Pancreas (tissue), 10 donors: ENCODE results near the gene C1GALT1. TPM values are rescaled to one million over a fixed set of nuclear protein-coding genes. Genes with fewer than 3 reads are reported as not detected.
"Not testable (repeated sequence)": the region's sequence is repeated elsewhere in the genome, so short reads cannot be mapped to it uniquely, and the experiment has no call there.

ENCODE experiments used
- ATAC-seq, 4 donors: fragments of 200-7000 bp; cut with Tn5 transposase; one replicate each; pipeline versions ENCODE4 v1.8.0 to v1.9.1; 2020; ENCODE audit warnings: mild to moderate bottlenecking in 4 of 4, moderate library complexity in 4 of 4
- DNase-seq, 6 donors: peaks; one replicate each; pipeline ENCODE4 v3.0.0-alpha.2; 2020
- FAIRE-seq: peaks from 2 replicates; lab custom pipeline; 2012; peaks lifted over from hg19 to GRCh38; lab: Jason Lieb, UNC
- H3K27ac ChIP-seq, 4 donors: fragments of 200-600 bp; sonication (generic); 1 replicate in 3 of 4; 2 replicates in 1 of 4; pipeline versions ENCODE4 v1.5.0 to v1.8.0; 2020
- H3K27me3 ChIP-seq, 4 donors: fragments of 200-600 bp; one replicate each; pipeline ENCODE4 v1.8.0; 2021
- H3K36me3 ChIP-seq, 3 donors: fragments of 200-600 bp; sonication (generic) in 1 of 3; one replicate each; pipeline versions ENCODE4 v1.5.0 to v1.8.0; 2020 to 2021
- H3K4me1 ChIP-seq, 3 donors: fragments of 200-600 bp; one replicate each; pipeline ENCODE4 v1.8.0; 2021
- H3K4me3 ChIP-seq, 4 donors: fragments of 200-600 bp; sonication (generic) in 2 of 4; one replicate each; pipeline versions ENCODE4 v1.5.0 to v1.8.0; 2020 to 2021
- H3K9me3 ChIP-seq, 4 donors: fragments of 200-600 bp; one replicate each; pipeline ENCODE4 v1.8.0; 2021
- CTCF ChIP-seq, 4 donors: fragments of 200-600 bp; sonication (generic) in 3 of 4; IDR thresholded peaks; one replicate each; pipeline versions ENCODE4 v1.5.0 to v1.8.0; 2021; ENCODE audit warnings: antibody characterized with exemption in 4 of 4
- WGBS, 2 donors: extraction: QIAGEN DNeasy Blood & Tissue Kit; methylation state at CpG; one replicate each; pipeline ENCODE4 v1.1.7; 2013; 5-methylcytosine and 5-hydroxymethylcytosine counted together
- intact Hi-C, 3 donors: fragments of 100-400 bp; cut with DNase I; formaldehyde crosslinking; loops; one replicate each; pipeline versions ENCODE4 v1.11.1 to v1.14.2; 2022
- polyA plus RNA-seq, 2 donors: library from polyadenylated mRNA; stranded (reverse); fragments of 200-250 nt; gene quantifications; one replicate each; pipeline ENCODE4 v1.2.3, GENCODE V29; 2013
- total RNA-seq, 6 donors: library from RNA; stranded (reverse); fragmentation: NEBNext Ultra II Directional in 4 of 6; extraction: Animal tissue kit (Norgen Biotek cat#: 25700) in 4 of 6; gene quantifications; one replicate each; pipeline versions ENCODE4 v1.2.1 to v1.2.4, GENCODE V29; 2021 to 2023
- donor health status: healthy with polysubstance abuse.
- donor health status: DM: no; HTN: no; CAD: no; lungs with moderate emphysema.
- donor health status: DM: no; HTN: no; CAD: no.
- donor health status: control.
- donor health status: control.
- donor health status: Bipolar disorder and iron deficiency.
- donor health status: DM: yes; HTN: yes; CAD: no.
- donor health status: DM: no; HTN: no; CAD: no.
- donor health status: DM: no; HTN: no; CAD: no.
- donor health status: DM: yes; HTN: yes; CAD: no.

C1GALT1 gene
- total and polyA plus RNA-seq, 8 donors, result 3.2 to 14.5 (median 7.0) TPM

- peaks cover 0 to 12% (median 11%) of the 10 kb centered on the region in 3 donors for H3K4me1 ChIP-seq
- intact Hi-C loops, result no loop called here
- no peaks in the 10 kb centered on the region for H3K36me3 ChIP-seq
- FAIRE-seq (no peak), DNase-seq (no peak), ATAC-seq (no peak)
- H3K9me3 ChIP-seq, result no peaks in the 10 kb centered on the region
- H3K27me3 ChIP-seq, result no peaks in the 10 kb centered on the region
- no peak overlapping the region for H3K27ac ChIP-seq
- 84 to 90% methylated on average over 8 of the region's 8 CpGs for WGBS, 2 donors
- H3K4me3 ChIP-seq, result no peak overlapping the region
- TF ChIP-seq CTCF (IDR thresholded peaks at IDR 0.05), result no peak
Observed at GRCh38 chr7:7138897-7139296, 43.4 kb upstream of the C1GALT1 start.

GRCh38 chr7:7143404-7143803 is 38.9 kb upstream of the C1GALT1 start:
- WGBS, 2 donors, result 88 to 92% methylated on average over 1 of the region's 1 CpG
- DNase-seq, FAIRE-seq: not testable (repeated sequence)

GRCh38 chr7:7145151-7145550 is 37.2 kb upstream of the C1GALT1 start:
- H3K9me3 ChIP-seq, DNase-seq, intact Hi-C loops, FAIRE-seq, H3K36me3 ChIP-seq, H3K4me3 ChIP-seq, H3K27me3 ChIP-seq, ATAC-seq, H3K27ac ChIP-seq, H3K4me1 ChIP-seq: not testable (repeated sequence)
- WGBS, 2 donors, result 72 to 80% methylated on average over 4 of the region's 4 CpGs

More at GRCh38 chr7:7143404-7143803, 38.9 kb upstream of the C1GALT1 start:
- H3K27ac ChIP-seq, H3K27me3 ChIP-seq, H3K4me1 ChIP-seq, H3K9me3 ChIP-seq, ATAC-seq, H3K4me3 ChIP-seq, intact Hi-C loops, H3K36me3 ChIP-seq: not testable (repeated sequence)

- H3K4me3 ChIP-seq, result no peak overlapping the region
- H3K36me3 ChIP-seq, result no peaks in the 10 kb centered on the region
- no peak overlapping the region for H3K27ac ChIP-seq
- H3K9me3 ChIP-seq, result no peaks in the 10 kb centered on the region
- no peak for TF ChIP-seq CTCF (IDR thresholded peaks at IDR 0.05)
- FAIRE-seq (no peak), ATAC-seq (no peak), DNase-seq (no peak)
- H3K27me3 ChIP-seq, result no peaks in the 10 kb centered on the region
- intact Hi-C loops, result no loop called here
- 71 to 92% methylated on average over 3 of the region's 3 CpGs for WGBS, 2 donors
- H3K4me1 ChIP-seq, result peaks cover 0 to 3% (median 0%) of the 10 kb centered on the region in 3 donors
Observed at GRCh38 chr7:7146837-7147236, 35.5 kb upstream of the C1GALT1 start.

- Histone ChIP-seq H3K4me1 (peaks cover 0 to 3% (median 0%) of the 10 kb centered on the region in 3 donors), H3K4me3 (no peak overlapping the region), H3K27me3 (no peaks in the 10 kb centered on the region), H3K36me3 (no peaks in the 10 kb centered on the region), H3K27ac (no peak overlapping the region), H3K9me3 (no peaks in the 10 kb centered on the region)
- DNase-seq (no peak), ATAC-seq (no peak), FAIRE-seq (no peak)
- TF ChIP-seq CTCF (IDR thresholded peaks at IDR 0.05), result no peak
- intact Hi-C loops, result no loop called here
- 96 to 98% methylated on average over 7 of the region's 7 CpGs for WGBS, 2 donors
Observed at GRCh38 chr7:7148798-7149481, 33.4 kb upstream of the C1GALT1 start.

GRCh38 chr7:7151285-7151684 is 31.1 kb upstream of the C1GALT1 start:
- no peak for TF ChIP-seq CTCF (IDR thresholded peaks at IDR 0.05)
- Histone ChIP-seq H3K4me1 (peaks cover 0 to 3% (median 0%) of the 10 kb centered on the region in 3 donors), H3K36me3 (no peaks in the 10 kb centered on the region), H3K27me3 (no peaks in the 10 kb centered on the region), H3K4me3 (no peak overlapping the region), H3K27ac (no peak overlapping the region), H3K9me3 (no peaks in the 10 kb centered on the region)
- DNase-seq (no peak), FAIRE-seq (no peak), ATAC-seq (no peak)
- 37 to 43% methylated on average over 3 of the region's 3 CpGs for WGBS, 2 donors
- intact Hi-C loops, result no loop called here
